ENCODE measurements around the gene FILIP1. TPM values are rescaled to one million over a fixed set of nuclear protein-coding genes. Genes with fewer than 3 reads are reported as not detected.
A peak's percentile ranks its signal among the peaks of the same experiment; 100 is the strongest.

The FILIP1 gene
- total RNA-seq, 3 donors from 2014 or later, result 2.9 to 4.3 (median 4.3) TPM

DNA sequence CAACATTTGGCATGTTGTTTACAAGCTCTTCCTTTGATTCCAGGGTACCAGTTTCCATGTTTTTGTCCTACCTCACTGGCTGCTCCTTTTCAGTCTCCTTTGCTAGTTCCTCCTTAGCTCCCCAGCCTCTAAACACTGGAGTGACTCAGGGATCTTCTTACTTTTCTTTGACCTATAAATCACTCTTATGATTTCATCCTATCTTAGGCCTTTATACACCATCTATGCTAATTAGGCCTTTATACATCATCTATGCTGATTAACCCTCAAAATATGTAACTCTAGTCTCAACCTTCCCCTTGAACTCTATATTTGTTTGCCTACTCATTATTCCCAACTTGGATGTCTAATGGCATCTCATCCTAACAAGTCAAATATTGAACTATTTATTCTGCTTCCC is 218.5 kb downstream of the FILIP1 start:
- H3K27me3 ChIP-seq, result no peaks in the 10 kb centered on the region
- H3K9me3 ChIP-seq, result no peaks in the 10 kb centered on the region
- DNase-seq (ENCODE audit: low spot score in 2 of 2), result no peak
- H3K36me3 ChIP-seq, result no peaks in the 10 kb centered on the region
- intact Hi-C loops (cut with DNase I; ENCODE audit: low total_unique reads), result no loop called here
- peaks cover 0 to 15% of the 10 kb centered on the region in 2 donors for H3K4me1 ChIP-seq
- no peak for TF ChIP-seq POLR2AphosphoS5 (IDR thresholded peaks at IDR 0.05)
- TF ChIP-seq CTCF (IDR thresholded peaks at IDR 0.05), result no peak
- TF ChIP-seq POLR2A (IDR thresholded peaks at IDR 0.05), result no peak
- no peak overlapping the region for H3K4me3 ChIP-seq
- H3K27ac ChIP-seq, result no peak overlapping the region

- intact Hi-C loops (cut with DNase I; ENCODE audit: low total_unique reads), result no loop called here
- Histone ChIP-seq H3K4me3 (no peak overlapping the region), H3K4me1 (no peaks in the 10 kb centered on the region), H3K9me3 (no peaks in the 10 kb centered on the region), H3K27ac (peak overlapping the region in 1 of 2 donors; percentile 41), H3K27me3 (no peaks in the 10 kb centered on the region), H3K36me3 (no peaks in the 10 kb centered on the region)
- no peak for DNase-seq (ENCODE audit: low spot score in 2 of 2)
- TF ChIP-seq POLR2A (IDR thresholded peaks at IDR 0.05), result no peak
- no peak for TF ChIP-seq CTCF (IDR thresholded peaks at IDR 0.05)
- no peak for TF ChIP-seq POLR2AphosphoS5 (IDR thresholded peaks at IDR 0.05)
These were observed 220.6 kb downstream of the FILIP1 start for GRCh38 chr6:75273009-75273408.

- Histone ChIP-seq H3K4me1 (no peaks in the 10 kb centered on the region), H3K27ac (peak overlapping the region; percentile 10 to 41), H3K9me3 (no peaks in the 10 kb centered on the region), H3K36me3 (no peaks in the 10 kb centered on the region), H3K27me3 (no peaks in the 10 kb centered on the region), H3K4me3 (no peak overlapping the region)
- TF ChIP-seq POLR2AphosphoS5 (IDR thresholded peaks at IDR 0.05), result no peak
- no peak for TF ChIP-seq CTCF (IDR thresholded peaks at IDR 0.05)
- TF ChIP-seq POLR2A (IDR thresholded peaks at IDR 0.05), result no peak
- no peak for DNase-seq (ENCODE audit: low spot score in 2 of 2)
- intact Hi-C loops (cut with DNase I; ENCODE audit: low total_unique reads), result no loop called here
These were observed 221.3 kb downstream of the FILIP1 start for GRCh38 chr6:75272145-75272840.

DNA sequence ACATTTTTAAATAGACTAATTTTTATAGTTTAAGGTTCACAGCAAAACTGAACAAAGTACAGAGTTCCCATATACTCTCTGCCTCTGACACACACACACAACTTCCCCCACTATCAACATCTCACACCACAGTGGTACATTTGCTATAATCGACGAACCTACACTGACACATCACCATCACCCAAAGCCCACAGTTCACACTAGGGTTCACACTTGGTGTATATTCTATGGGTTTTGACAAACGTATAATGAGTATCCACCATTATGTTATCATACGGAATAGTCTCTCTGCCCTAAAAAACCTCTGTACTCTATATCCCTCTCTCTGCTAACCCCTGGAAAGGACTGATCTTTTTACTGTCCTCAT is 224.6 kb downstream of the FILIP1 start:
- no peaks in the 10 kb centered on the region for H3K27me3 ChIP-seq
- no peaks in the 10 kb centered on the region for H3K9me3 ChIP-seq
- no peak overlapping the region for H3K4me3 ChIP-seq
- H3K36me3 ChIP-seq, result no peaks in the 10 kb centered on the region
- H3K27ac ChIP-seq, result no peak overlapping the region
- no peak for DNase-seq (ENCODE audit: low spot score in 2 of 2)
- intact Hi-C loops (cut with DNase I; ENCODE audit: low total_unique reads), result no loop called here
- TF ChIP-seq POLR2A (IDR thresholded peaks at IDR 0.05) (no peak), CTCF (IDR thresholded peaks at IDR 0.05) (no peak), POLR2AphosphoS5 (IDR thresholded peaks at IDR 0.05) (no peak)
- H3K4me1 ChIP-seq, result no peaks in the 10 kb centered on the region

- peak overlapping the region; percentile 34 to 43 for H3K27ac ChIP-seq
- intact Hi-C loops (cut with DNase I; ENCODE audit: low total_unique reads), result no loop called here
- no peak for DNase-seq (ENCODE audit: low spot score in 2 of 2)
- no peak for TF ChIP-seq POLR2A (IDR thresholded peaks at IDR 0.05)
- TF ChIP-seq CTCF (IDR thresholded peaks at IDR 0.05), result no peak
- no peak for TF ChIP-seq POLR2AphosphoS5 (IDR thresholded peaks at IDR 0.05)
- no peaks in the 10 kb centered on the region for H3K9me3 ChIP-seq
- no peaks in the 10 kb centered on the region for H3K27me3 ChIP-seq
- H3K4me1 ChIP-seq, result no peaks in the 10 kb centered on the region
- no peaks in the 10 kb centered on the region for H3K36me3 ChIP-seq
- no peak overlapping the region for H3K4me3 ChIP-seq
These were observed 225.2 kb downstream of the FILIP1 start for GRCh38 chr6:75268121-75268987.
